Gastroesophageal sphincter (tissue), 4 donors: ENCODE results near the gene ZNHIT6. TPM values are rescaled to one million over a fixed set of nuclear protein-coding genes. Genes with fewer than 3 reads are reported as not detected.

Experiments
- ATAC-seq: fragments of 150-250 bp; one replicate; pipeline ENCODE4 v1.9.1; 2016; ENCODE audit warnings: mild to moderate bottlenecking, moderate library complexity
- H3K27ac ChIP-seq, 4 donors: fragments of 200-600 bp; sonication (generic) in 3 of 4; 1 replicate in 3 of 4; 2 replicates in 1 of 4; pipeline ENCODE4 v1.5.1; 2016 to 2019
- H3K27me3 ChIP-seq: fragments of 200-600 bp; sonication (generic); one replicate; pipeline ENCODE4 v1.5.1; 2019
- H3K36me3 ChIP-seq, 2 donors: fragments of 200-600 bp; sonication (generic); one replicate each; pipeline ENCODE4 v1.5.1; 2019; ENCODE audit warnings: control low read depth in 1 of 2
- H3K4me1 ChIP-seq, 3 donors: fragments of 200-600 bp; sonication (generic); 1 replicate in 2 of 3; 2 replicates in 1 of 3; pipeline ENCODE4 v1.5.1; 2016 to 2019; ENCODE audit warnings: control low read depth in 2 of 3
- H3K4me3 ChIP-seq, 2 donors: fragments of 200-600 bp; sonication (generic); one replicate each; pipeline ENCODE4 v1.5.1; 2019; ENCODE audit warnings: mild to moderate bottlenecking in 1 of 2, moderate library complexity in 1 of 2
- H3K9me3 ChIP-seq, 3 donors: fragments of 200-600 bp; sonication (generic); one replicate each; pipeline ENCODE4 v1.5.1; 2017 to 2019; ENCODE audit warnings: control low read depth in 2 of 3
- EP300 ChIP-seq: sonication (generic); formaldehyde crosslinking; IDR thresholded peaks from one replicate; pipeline ENCODE4 v1.6.1; 2017; ENCODE audit warnings: antibody characterized with exemption, mild to moderate bottlenecking
- POLR2A ChIP-seq, 2 donors: fragments of 450-650 bp; IDR thresholded peaks; one replicate each; pipeline ENCODE4 v1.6.1; 2017; ENCODE audit warnings: antibody characterized with exemption in 2 of 2, mild to moderate bottlenecking in 2 of 2, moderate library complexity in 1 of 2
- POLR2AphosphoS5 ChIP-seq: sonication (generic); formaldehyde crosslinking; IDR thresholded peaks from one replicate; pipeline ENCODE4 v1.6.1; 2017; ENCODE audit warnings: antibody characterized with exemption
- WGBS, 2 donors: methylation state at CpG; one replicate each; pipeline ENCODE4 v1.1.5; 2018; ENCODE audit warnings: low coverage in 1 of 2; 5-methylcytosine and 5-hydroxymethylcytosine counted together
- total RNA-seq, 4 donors: library from RNA; depleted of rRNA; stranded (reverse); fragments of >200 nt; gene quantifications; one replicate each; pipeline ENCODE4 v1.1.0, GENCODE V29; 2016
- TF ChIP-seq, protein P1 (sequence below), 4 experiments: fragments of 200-600 bp in 2 of 4; fragments of 450-650 bp in 2 of 4; sonication (generic) in 1 of 4; IDR thresholded peaks; one replicate each; pipeline ENCODE4 v1.5.1; 2017 to 2019; ENCODE audit warnings: antibody characterized with exemption in 4 of 4, mild to moderate bottlenecking in 2 of 4, moderate library complexity in 2 of 4

The ZNHIT6 gene
- total RNA-seq, 4 donors from 2014 or later = 13.7 to 23.5 (median 15.4) TPM

DNA sequence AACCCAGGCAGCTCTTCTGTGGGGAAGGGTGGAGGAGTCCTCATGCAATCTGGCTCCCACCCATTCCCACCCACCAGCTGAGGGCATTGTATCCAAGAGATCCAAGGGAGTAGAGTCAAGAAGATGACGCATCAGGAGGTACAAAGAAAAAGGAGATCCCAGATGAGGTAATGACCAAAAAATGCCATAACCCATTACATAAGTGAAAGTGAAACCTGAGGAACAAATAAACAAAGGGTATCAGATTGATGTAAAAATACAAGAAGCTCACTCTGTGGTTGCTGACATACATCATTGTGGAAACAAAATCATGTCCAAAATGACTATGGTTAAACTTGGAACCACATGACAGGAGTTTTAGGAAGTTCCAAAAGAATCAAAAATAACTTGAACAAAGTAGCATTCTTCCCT lies 85.2 kb downstream of the ZNHIT6 start:
- no peak for TF ChIP-seq EP300
- no peak for TF ChIP-seq POLR2A (IDR thresholded peaks at IDR 0.05)
- no peak for TF ChIP-seq POLR2AphosphoS5
- TF ChIP-seq, protein P1, sequence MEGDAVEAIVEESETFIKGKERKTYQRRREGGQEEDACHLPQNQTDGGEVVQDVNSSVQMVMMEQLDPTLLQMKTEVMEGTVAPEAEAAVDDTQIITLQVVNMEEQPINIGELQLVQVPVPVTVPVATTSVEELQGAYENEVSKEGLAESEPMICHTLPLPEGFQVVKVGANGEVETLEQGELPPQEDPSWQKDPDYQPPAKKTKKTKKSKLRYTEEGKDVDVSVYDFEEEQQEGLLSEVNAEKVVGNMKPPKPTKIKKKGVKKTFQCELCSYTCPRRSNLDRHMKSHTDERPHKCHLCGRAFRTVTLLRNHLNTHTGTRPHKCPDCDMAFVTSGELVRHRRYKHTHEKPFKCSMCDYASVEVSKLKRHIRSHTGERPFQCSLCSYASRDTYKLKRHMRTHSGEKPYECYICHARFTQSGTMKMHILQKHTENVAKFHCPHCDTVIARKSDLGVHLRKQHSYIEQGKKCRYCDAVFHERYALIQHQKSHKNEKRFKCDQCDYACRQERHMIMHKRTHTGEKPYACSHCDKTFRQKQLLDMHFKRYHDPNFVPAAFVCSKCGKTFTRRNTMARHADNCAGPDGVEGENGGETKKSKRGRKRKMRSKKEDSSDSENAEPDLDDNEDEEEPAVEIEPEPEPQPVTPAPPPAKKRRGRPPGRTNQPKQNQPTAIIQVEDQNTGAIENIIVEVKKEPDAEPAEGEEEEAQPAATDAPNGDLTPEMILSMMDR (IDR thresholded peaks at IDR 0.05) = no peak
- ATAC-seq = no peak
- Histone ChIP-seq H3K9me3 (peaks cover 0 to 18% (median 0%) of the 10 kb centered on the region in 3 donors), H3K27ac (no peak overlapping the region), H3K4me1 (peaks cover 0 to 2% (median 0%) of the 10 kb centered on the region in 3 donors), H3K4me3 (no peak overlapping the region), H3K36me3 (peaks cover 0 to 15% of the 10 kb centered on the region in 2 donors), H3K27me3 (no peaks in the 10 kb centered on the region)
- 60% methylated on average over 1 of the region's 1 CpG; no CpG with 5 or more reads in 1 of the 2 donors for WGBS, 2 donors

DNA sequence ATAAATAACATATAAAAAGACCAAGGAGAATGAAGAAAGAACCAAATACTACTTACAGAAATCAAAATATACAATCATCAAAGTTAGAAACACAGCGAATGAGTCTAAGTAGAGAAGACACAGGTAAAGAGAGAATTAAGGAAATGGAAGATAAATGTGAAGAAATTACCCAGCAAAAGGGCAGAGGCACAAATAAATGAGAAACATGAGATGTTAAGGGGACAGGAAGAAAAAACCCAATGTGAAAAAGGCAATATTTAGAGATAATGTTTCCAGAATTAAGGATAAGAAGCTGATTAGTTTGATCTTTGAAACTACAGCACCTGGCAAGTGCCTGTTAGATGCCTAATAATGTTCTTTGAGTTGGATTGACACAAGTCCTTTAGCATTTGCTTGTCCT lies 86.8 kb downstream of the ZNHIT6 start:
- H3K27me3 ChIP-seq = no peaks in the 10 kb centered on the region
- no peaks in the 10 kb centered on the region for H3K4me1 ChIP-seq
- peaks cover 0 to 18% (median 0%) of the 10 kb centered on the region in 3 donors for H3K9me3 ChIP-seq
- TF ChIP-seq EP300 (no peak), POLR2AphosphoS5 (no peak), POLR2A (IDR thresholded peaks at IDR 0.05) (no peak)
- TF ChIP-seq, protein P1 (IDR thresholded peaks at IDR 0.05) = no peak
- no peak overlapping the region for H3K4me3 ChIP-seq
- no peak for ATAC-seq
- no peak overlapping the region for H3K27ac ChIP-seq
- peaks cover 0 to 15% of the 10 kb centered on the region in 2 donors for H3K36me3 ChIP-seq
- WGBS, 2 donors = 100% methylated on average over 1 of the region's 1 CpG; no CpG with 5 or more reads in 1 of the 2 donors

DNA sequence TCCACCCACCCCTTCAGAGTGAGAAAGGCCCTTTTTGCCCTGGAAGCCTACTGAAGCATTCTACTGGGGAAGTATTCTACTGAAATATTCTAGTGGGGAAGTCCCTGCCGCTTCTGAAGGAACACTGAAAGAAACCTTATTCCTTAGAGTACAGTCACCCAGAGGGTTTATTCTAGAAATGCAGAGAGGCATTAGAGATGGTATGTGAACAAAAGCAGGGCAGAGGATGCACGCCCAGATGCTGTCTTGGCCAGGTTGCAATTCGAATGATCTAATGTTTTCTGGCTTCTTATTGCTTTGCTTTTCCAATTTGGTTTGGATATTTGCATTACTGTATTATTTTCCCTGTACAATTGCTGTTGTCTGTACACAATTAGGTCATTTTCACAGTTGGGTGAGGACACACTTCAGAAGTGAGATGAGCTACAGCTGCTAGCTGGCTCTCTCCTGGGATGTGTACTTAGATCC lies 90.6 kb downstream of the ZNHIT6 start:
- no peak overlapping the region for H3K4me3 ChIP-seq
- 33% methylated on average over 3 of the region's 3 CpGs; no CpG with 5 or more reads in 1 of the 2 donors for WGBS, 2 donors
- TF ChIP-seq POLR2AphosphoS5 (no peak), POLR2A (IDR thresholded peaks at IDR 0.05) (no peak), EP300 (no peak)
- TF ChIP-seq, protein P1 (IDR thresholded peaks at IDR 0.05) = no peak
- no peak overlapping the region for H3K27ac ChIP-seq
- peaks cover 0 to 6% (median 5%) of the 10 kb centered on the region in 3 donors for H3K4me1 ChIP-seq
- H3K36me3 ChIP-seq = no peaks in the 10 kb centered on the region
- H3K9me3 ChIP-seq = peaks cover 0 to 18% (median 0%) of the 10 kb centered on the region in 3 donors
- H3K27me3 ChIP-seq = peaks cover 5% of the 10 kb centered on the region
- no peak for ATAC-seq

DNA sequence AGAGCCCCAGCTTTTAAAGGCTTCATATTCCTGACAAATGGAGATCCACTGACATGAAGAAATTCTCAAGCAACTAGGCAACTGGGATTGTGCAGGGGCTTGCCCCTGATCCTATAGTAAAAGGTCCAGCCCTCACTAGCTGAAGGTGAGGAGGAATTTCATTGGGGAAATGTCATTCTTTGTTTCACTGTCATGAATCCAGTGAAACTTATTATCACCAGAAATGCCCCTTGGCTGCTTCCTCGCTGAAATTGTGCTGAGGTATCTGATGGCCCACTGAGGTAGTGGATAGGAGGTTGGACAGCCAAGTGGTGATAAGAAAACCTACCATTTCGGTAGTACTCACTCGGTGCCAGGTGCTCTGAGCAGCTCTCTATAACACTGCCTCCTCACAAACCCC lies 91.5 kb downstream of the ZNHIT6 start:
- Histone ChIP-seq H3K4me1 (peaks cover 0 to 11% (median 9%) of the 10 kb centered on the region in 3 donors), H3K4me3 (no peak overlapping the region), H3K27me3 (peaks cover 5% of the 10 kb centered on the region), H3K27ac (no peak overlapping the region), H3K36me3 (no peaks in the 10 kb centered on the region), H3K9me3 (peaks cover 0 to 12% (median 0%) of the 10 kb centered on the region in 3 donors)
- no peak for ATAC-seq
- TF ChIP-seq, protein P1 (IDR thresholded peaks at IDR 0.05) = no peak
- TF ChIP-seq POLR2AphosphoS5 (no peak), POLR2A (IDR thresholded peaks at IDR 0.05) (no peak), EP300 (no peak)
- 94 to 97% methylated on average over 3 of the region's 3 CpGs for WGBS, 2 donors

DNA sequence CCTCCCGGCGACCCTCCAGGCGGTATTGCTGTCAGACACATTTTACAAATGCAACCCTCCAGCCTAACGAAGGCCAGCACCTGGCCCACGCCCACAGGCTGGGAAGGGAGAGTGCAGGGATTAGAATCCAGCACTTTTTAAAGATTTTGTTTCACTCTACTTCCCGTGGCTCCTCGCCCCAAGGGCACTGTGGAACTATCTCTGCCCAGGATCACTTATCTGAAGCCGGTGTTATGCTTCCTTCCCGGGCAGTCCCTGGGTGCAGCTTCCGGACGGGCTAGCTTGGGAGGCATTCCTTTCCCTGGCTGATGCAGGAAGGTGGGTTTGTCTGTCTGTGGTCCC lies 91.9 kb downstream of the ZNHIT6 start:
- 70 to 100% methylated on average over 2 to 7 of the region's 11 CpGs for WGBS, 2 donors
- H3K27me3 ChIP-seq = peaks cover 5% of the 10 kb centered on the region
- no peaks in the 10 kb centered on the region for H3K36me3 ChIP-seq
- no peak overlapping the region for H3K4me3 ChIP-seq
- peaks cover 0 to 8% (median 0%) of the 10 kb centered on the region in 3 donors for H3K9me3 ChIP-seq
- no peak for ATAC-seq
- H3K4me1 ChIP-seq = peaks cover 0 to 11% (median 9%) of the 10 kb centered on the region in 3 donors
- TF ChIP-seq POLR2A (IDR thresholded peaks at IDR 0.05) = no peak
- TF ChIP-seq POLR2AphosphoS5 = no peak
- TF ChIP-seq, protein P1 (IDR thresholded peaks at IDR 0.05) = no peak
- TF ChIP-seq EP300 = no peak
- no peak overlapping the region for H3K27ac ChIP-seq
